ENCODE data around the gene KIR3DL3. TPM values are rescaled to one million over a fixed set of nuclear protein-coding genes. Genes with fewer than 3 reads are reported as not detected.
"Not testable (repeated sequence)": the region's sequence is repeated elsewhere in the genome, so short reads cannot be mapped to it uniquely, and the experiment has no call there.

The KIR3DL3 gene
- total and polyA plus RNA-seq, 9 of the 15 experiments (the other 6 are each of a cell fraction or from before 2014, with no cell fraction given): 0.11 TPM; not detected in 8

GRCh38 chr19:54766464-54766863, 42.2 kb downstream of the KIR3DL3 start:
- H2AFZ ChIP-seq (ENCODE audit: low read depth, low read length); H3K9me3 ChIP-seq (replicated peaks; ENCODE audit: control insufficient read depth, insufficient read depth, low read depth, low read length); H3K79me2 ChIP-seq (ENCODE audit: control insufficient read depth, insufficient read depth, low read length); intact Hi-C loops (cut with micrococcal nuclease); H3K4me2 ChIP-seq (ENCODE audit: insufficient read depth, low read length); H3K9ac ChIP-seq (ENCODE audit: insufficient read depth in 1 of 2, low read depth in 2 of 2, low read length in 2 of 2); BruUV-seq (replicated peaks); H3K27me3 ChIP-seq (ENCODE audit: control insufficient read depth in 2 of 2, insufficient read depth in 2 of 2, low read length in 2 of 2); in situ Hi-C loops (cut with MboI); H3K4me1 ChIP-seq (replicated peaks in 1 of 2; ENCODE audit: control insufficient read depth in 2 of 2, insufficient read depth in 2 of 2, low read length in 2 of 2); DNase-seq (ENCODE audit: extremely low read depth in 1 of 4, low spot score in 3 of 4); FAIRE-seq; ATAC-seq; H3K27ac ChIP-seq (ENCODE audit: extremely low read depth, low read depth, low read length); POLR2A ChIA-PET; H3K4me3 ChIP-seq; CTCF ChIA-PET (ENCODE audit: low intra/inter-chr PET ratio); H4K20me1 ChIP-seq (replicated peaks; ENCODE audit: control insufficient read depth, insufficient read depth, low read length); H3K36me3 ChIP-seq (ENCODE audit: control insufficient read depth, insufficient read depth, low read length); H3K9me1 ChIP-seq (ENCODE audit: control insufficient read depth, insufficient read depth, low read length): not testable (repeated sequence)
- 0% methylated on average over 3 of the region's 4 CpGs for WGBS (ENCODE audit: insufficient coverage, low coverage, missing lambda C conversion rate)

DNA sequence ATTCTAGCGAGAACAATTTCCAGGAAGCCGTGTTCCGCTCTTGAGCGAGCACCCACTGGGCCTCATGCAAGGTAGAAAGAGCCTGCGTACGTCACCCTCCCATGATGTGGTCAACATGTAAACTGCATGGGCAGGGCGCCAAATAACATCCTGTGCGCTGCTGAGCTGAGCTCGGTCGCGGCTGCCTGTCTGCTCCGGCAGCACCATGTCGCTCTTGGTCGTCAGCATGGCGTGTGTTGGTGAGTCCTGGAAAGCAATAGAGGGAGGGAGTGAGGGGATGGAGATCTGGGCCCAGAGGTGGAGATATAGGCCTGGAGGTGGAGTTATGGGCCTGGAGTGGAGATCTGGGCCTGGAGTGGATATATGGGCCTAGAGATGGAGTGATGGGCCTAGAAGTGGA, 45.4 kb downstream of the KIR3DL3 start, which contains the start of gene KIR2DL1:
TSS of gene KIR2DL1 (plus strand) at position 148 of the 400 bp plus-strand sequence. CDS start at position 206, 58 bp downstream.
- FAIRE-seq; in situ Hi-C loops (cut with MboI): not testable (repeated sequence)

DNA sequence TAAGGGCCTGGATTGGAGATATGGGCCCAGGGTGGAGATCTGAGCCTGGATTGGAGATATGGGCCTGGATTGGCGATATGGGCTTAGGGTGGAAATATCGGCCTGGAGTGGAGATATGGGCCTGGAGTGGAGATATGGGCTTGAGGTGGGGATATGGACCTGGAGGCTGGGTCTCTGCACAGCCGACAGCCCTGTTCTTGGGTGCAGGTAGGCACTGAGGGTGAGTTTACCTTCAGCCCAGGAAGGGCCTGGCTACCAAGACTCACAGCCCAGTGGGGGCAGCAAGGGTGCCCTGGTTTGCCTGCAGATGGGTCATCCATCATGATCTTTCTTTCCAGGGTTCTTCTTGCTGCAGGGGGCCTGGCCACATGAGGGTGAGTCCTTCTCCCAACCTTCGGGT, 46.3 kb downstream of the KIR3DL3 start:
- H3K79me2 ChIP-seq (ENCODE audit: control insufficient read depth, insufficient read depth, low read length); H3K4me3 ChIP-seq; H2AFZ ChIP-seq (ENCODE audit: low read depth, low read length); FAIRE-seq; in situ Hi-C loops (cut with MboI); CTCF ChIA-PET (ENCODE audit: low intra/inter-chr PET ratio); intact Hi-C loops (cut with micrococcal nuclease); H4K20me1 ChIP-seq (replicated peaks; ENCODE audit: control insufficient read depth, insufficient read depth, low read length); H3K4me2 ChIP-seq (ENCODE audit: insufficient read depth, low read length); ATAC-seq; BruUV-seq (replicated peaks); H3K9me3 ChIP-seq (replicated peaks; ENCODE audit: control insufficient read depth, insufficient read depth, low read depth, low read length); H3K36me3 ChIP-seq (ENCODE audit: control insufficient read depth, insufficient read depth, low read length); H3K9me1 ChIP-seq (ENCODE audit: control insufficient read depth, insufficient read depth, low read length); H3K9ac ChIP-seq (ENCODE audit: insufficient read depth in 1 of 2, low read depth in 2 of 2, low read length in 2 of 2); H3K27ac ChIP-seq (ENCODE audit: extremely low read depth, low read depth, low read length); H3K4me1 ChIP-seq (replicated peaks in 1 of 2; ENCODE audit: control insufficient read depth in 2 of 2, insufficient read depth in 2 of 2, low read length in 2 of 2); DNase-seq (ENCODE audit: extremely low read depth in 1 of 4, low spot score in 3 of 4); POLR2A ChIA-PET; H3K27me3 ChIP-seq (ENCODE audit: control insufficient read depth in 2 of 2, insufficient read depth in 2 of 2, low read length in 2 of 2): not testable (repeated sequence)
- WGBS (ENCODE audit: insufficient coverage, low coverage, missing lambda C conversion rate): 0% methylated on average over 4 of the region's 4 CpGs

More for the DNA sequence above, 45.4 kb downstream of the KIR3DL3 start, which contains the start of gene KIR2DL1:
- DNase-seq (ENCODE audit: extremely low read depth in 1 of 4, low spot score in 3 of 4); H3K9ac ChIP-seq (ENCODE audit: insufficient read depth in 1 of 2, low read depth in 2 of 2, low read length in 2 of 2); H3K27ac ChIP-seq (ENCODE audit: extremely low read depth, low read depth, low read length); H3K9me3 ChIP-seq (replicated peaks; ENCODE audit: control insufficient read depth, insufficient read depth, low read depth, low read length); intact Hi-C loops (cut with micrococcal nuclease); CTCF ChIA-PET (ENCODE audit: low intra/inter-chr PET ratio); POLR2A ChIA-PET; H3K4me2 ChIP-seq (ENCODE audit: insufficient read depth, low read length); H3K9me1 ChIP-seq (ENCODE audit: control insufficient read depth, insufficient read depth, low read length); BruUV-seq (replicated peaks); H3K79me2 ChIP-seq (ENCODE audit: control insufficient read depth, insufficient read depth, low read length); ATAC-seq; H3K4me3 ChIP-seq; H2AFZ ChIP-seq (ENCODE audit: low read depth, low read length); H3K36me3 ChIP-seq (ENCODE audit: control insufficient read depth, insufficient read depth, low read length); H3K27me3 ChIP-seq (ENCODE audit: control insufficient read depth in 2 of 2, insufficient read depth in 2 of 2, low read length in 2 of 2); H4K20me1 ChIP-seq (replicated peaks; ENCODE audit: control insufficient read depth, insufficient read depth, low read length); H3K4me1 ChIP-seq (replicated peaks in 1 of 2; ENCODE audit: control insufficient read depth in 2 of 2, insufficient read depth in 2 of 2, low read length in 2 of 2): not testable (repeated sequence)
- WGBS (ENCODE audit: insufficient coverage, low coverage, missing lambda C conversion rate): 30% methylated on average over 10 of the region's 15 CpGs
